ENCODE measurements around the gene IL11. TPM values are rescaled to one million over a fixed set of nuclear protein-coding genes. Genes with fewer than 3 reads are reported as not detected.

Gene IL11
- total and polyA plus RNA-seq, 2 donors (not counting 3 experiments of a cell fraction or from before 2014, with no cell fraction given) = not detected

DNA sequence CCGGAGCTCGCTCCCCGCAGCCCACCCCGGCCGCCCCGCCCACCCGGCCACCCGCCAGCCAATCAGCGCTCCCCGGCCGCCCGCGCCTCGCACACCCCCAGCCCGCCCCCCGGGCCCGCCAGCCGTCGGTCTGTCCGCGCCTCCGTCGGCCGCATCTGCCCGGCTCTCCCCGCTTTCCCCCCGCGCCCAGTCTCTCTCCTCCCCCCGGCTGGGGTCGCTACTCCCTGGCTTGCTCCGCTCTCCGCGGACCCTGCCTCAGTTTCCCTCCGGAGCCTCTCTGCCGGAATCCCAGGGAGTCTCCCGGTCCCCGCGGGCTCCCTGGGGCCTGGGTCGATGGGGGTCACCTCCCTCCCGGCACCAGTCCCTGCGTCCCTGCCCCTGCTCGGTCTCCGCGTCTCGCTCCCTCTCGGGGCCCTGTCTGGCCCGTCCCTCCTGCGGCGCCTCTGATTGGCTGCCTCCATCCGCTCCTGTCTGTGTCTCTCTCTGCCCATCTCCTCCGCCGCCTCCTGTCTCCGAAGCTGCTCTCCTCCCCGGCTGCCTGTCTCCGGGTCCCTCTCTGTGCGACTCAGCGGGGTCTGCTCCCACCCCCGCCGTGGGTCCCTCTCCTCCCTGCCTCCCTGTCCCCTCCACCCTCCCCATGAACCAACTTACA is 484 bp downstream of the IL11 start:
- no peak overlapping the region for H3K4me3 ChIP-seq (replicated peaks in 1 of 3; ENCODE audit: insufficient read depth in 1 of 3, low read depth in 1 of 3, low read length in 3 of 3)
- intact Hi-C loops (cut with micrococcal nuclease) = no loop called here
- H3K9ac ChIP-seq (replicated peaks; ENCODE audit: extremely low read depth, insufficient read depth, low read length) = no peak overlapping the region
- DNase-seq (ENCODE audit: low read depth, low spot score) = no peak
- TF ChIP-seq MYC (IDR thresholded peaks at IDR 0.05; ENCODE audit: low read depth, low read length) = no peak
- peak; percentile 65 for TF ChIP-seq EZH2 (IDR thresholded peaks at IDR 0.05; ENCODE audit: borderline replicate concordance, low read depth, low read length, severe bottlenecking)
- no peak for TF ChIP-seq GATA2 (IDR thresholded peaks at IDR 0.05; ENCODE audit: insufficient read depth, insufficient read length, low read depth, low read length)
- no peaks in the 10 kb centered on the region for H3K36me3 ChIP-seq (ENCODE audit: control insufficient read depth in 2 of 2, extremely low read depth in 1 of 2, insufficient read depth in 2 of 2, low read length in 2 of 2)
- no peaks in the 10 kb centered on the region for H3K9me1 ChIP-seq (replicated peaks; ENCODE audit: control insufficient read depth, extremely low read depth, insufficient read depth, low read length)
- ChIA-PET CTCF (interaction anchor here (1.0 kb wide), 1 partner anchor 68 kb away, joined by 3 read pairs; no protein-coding TSS in a partner anchor), POLR2A (interaction anchor here (0.6 to 1.2 kb wide), 2 partner anchors 111 to 222 kb away, joined by 3 read pairs; partner anchors contain the start of gene PPP6R1)
- FAIRE-seq = no peak
- H4K20me1 ChIP-seq (replicated peaks; ENCODE audit: control insufficient read depth, extremely low read depth, insufficient read depth, low read length) = no peaks in the 10 kb centered on the region
- no peak overlapping the region for H3K4me2 ChIP-seq (ENCODE audit: insufficient read depth, low read length)
- no peaks in the 10 kb centered on the region for H3K9me3 ChIP-seq (replicated peaks; ENCODE audit: control insufficient read depth, insufficient read depth, low read length)
- no peaks in the 10 kb centered on the region for H3K79me2 ChIP-seq (ENCODE audit: control insufficient read depth, insufficient read depth, low read length)
- no peak overlapping the region for H3K27ac ChIP-seq (ENCODE audit: insufficient read depth, low read depth, low read length)
- dilution Hi-C loops (cut with MboI; ENCODE audit: extremely low pct_ligation_motif_present, low sequenced_read_pairs) = no loop called here
- H2AFZ ChIP-seq (ENCODE audit: low read depth, low read length) = peak overlapping the region; percentile 17
- peaks cover 3% of the 10 kb centered on the region for H3K4me1 ChIP-seq (ENCODE audit: control insufficient read depth, extremely low read depth, insufficient read depth, low read length)
- no TSS peak for BruUV-seq (replicated peaks)
- peaks cover 10 to 21% of the 10 kb centered on the region in 2 experiments for H3K27me3 ChIP-seq (ENCODE audit: control insufficient read depth in 2 of 2, insufficient read depth in 2 of 2, low read length in 2 of 2)

DNA sequence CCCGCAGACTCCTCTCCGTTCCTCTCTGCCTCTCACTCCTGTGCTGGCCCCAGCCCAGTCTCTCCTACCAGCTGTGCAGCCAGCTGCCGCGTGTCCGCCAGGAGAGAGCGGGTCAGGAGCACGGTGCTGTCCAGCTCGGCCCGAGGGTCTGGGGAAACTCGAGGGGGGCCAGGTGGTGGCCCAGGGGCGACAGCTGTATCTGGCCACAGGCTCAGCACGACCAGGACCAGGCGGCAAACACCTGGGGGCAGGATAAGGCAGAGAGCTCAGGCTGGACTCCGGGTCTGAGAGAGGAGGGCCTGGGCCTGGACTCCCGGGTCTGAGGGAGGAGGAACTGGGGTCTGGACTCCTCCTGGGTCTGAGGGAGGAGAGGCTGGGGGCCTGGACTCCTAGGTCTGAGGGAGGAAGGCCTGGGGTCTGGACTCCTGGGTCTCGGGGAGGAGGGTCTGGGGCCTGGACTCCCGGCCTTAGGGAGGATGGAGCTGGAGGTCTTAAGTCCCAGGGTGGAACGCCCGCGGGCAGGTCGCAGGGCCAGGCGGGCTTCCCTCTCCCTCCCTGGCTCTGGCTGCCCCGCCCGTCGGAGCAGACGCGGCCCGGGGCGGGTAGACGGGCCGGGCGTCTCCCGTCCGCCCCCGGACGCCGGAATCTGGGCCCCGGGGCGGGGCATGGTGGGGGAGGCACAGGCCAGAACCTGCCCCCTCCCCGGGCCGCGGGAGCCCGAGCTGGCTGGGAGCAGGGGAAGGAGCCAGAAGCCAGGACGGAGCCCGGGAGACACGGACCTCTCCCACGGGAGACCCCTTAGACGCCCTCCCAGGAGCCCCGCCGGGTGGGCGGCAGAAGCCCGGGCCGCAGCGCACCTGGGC is 1.3 kb downstream of the IL11 start:
- FAIRE-seq = no peak
- no peaks in the 10 kb centered on the region for H3K36me3 ChIP-seq (ENCODE audit: control insufficient read depth in 2 of 2, extremely low read depth in 1 of 2, insufficient read depth in 2 of 2, low read length in 2 of 2)
- CTCF ChIA-PET = interaction anchor here (0.9 to 1.4 kb wide), 2 partner anchors 29 to 77 kb away, joined by 3 read pairs; partner anchors contain the start of gene KMT5C

More for the DNA sequence above, 1.3 kb downstream of the IL11 start:
- Histone ChIP-seq H3K79me2 (ENCODE audit: control insufficient read depth, insufficient read depth, low read length) (no peaks in the 10 kb centered on the region), H4K20me1 (replicated peaks; ENCODE audit: control insufficient read depth, extremely low read depth, insufficient read depth, low read length) (no peaks in the 10 kb centered on the region), H3K9me3 (replicated peaks; ENCODE audit: control insufficient read depth, insufficient read depth, low read length) (no peaks in the 10 kb centered on the region), H3K4me3 (replicated peaks in 1 of 3; ENCODE audit: insufficient read depth in 1 of 3, low read depth in 1 of 3, low read length in 3 of 3) (no peak overlapping the region), H3K4me1 (ENCODE audit: control insufficient read depth, extremely low read depth, insufficient read depth, low read length) (peaks cover 3% of the 10 kb centered on the region), H2AFZ (ENCODE audit: low read depth, low read length) (no peak overlapping the region), H3K4me2 (ENCODE audit: insufficient read depth, low read length) (no peak overlapping the region), H3K27me3 (ENCODE audit: control insufficient read depth in 2 of 2, insufficient read depth in 2 of 2, low read length in 2 of 2) (peaks cover 10 to 21% of the 10 kb centered on the region in 2 experiments), H3K9me1 (replicated peaks; ENCODE audit: control insufficient read depth, extremely low read depth, insufficient read depth, low read length) (no peaks in the 10 kb centered on the region), H3K9ac (replicated peaks; ENCODE audit: extremely low read depth, insufficient read depth, low read length) (no peak overlapping the region), H3K27ac (ENCODE audit: insufficient read depth, low read depth, low read length) (no peak overlapping the region)
- POLR2A ChIA-PET = interaction anchor here (1.2 kb wide), 1 partner anchor 110 kb away, joined by 3 read pairs; the partner anchor contains the start of gene PPP6R1
- dilution Hi-C loops (cut with MboI; ENCODE audit: extremely low pct_ligation_motif_present, low sequenced_read_pairs) (no loop called here), intact Hi-C loops (cut with micrococcal nuclease) (no loop called here)
- no TSS peak for BruUV-seq (replicated peaks)
- peak; percentile 18 for TF ChIP-seq EZH2 (IDR thresholded peaks at IDR 0.05; ENCODE audit: borderline replicate concordance, low read depth, low read length, severe bottlenecking)
- TF ChIP-seq MYC (IDR thresholded peaks at IDR 0.05; ENCODE audit: low read depth, low read length) = no peak
- no peak for DNase-seq (ENCODE audit: low read depth, low spot score)
